ENCODE measurements around the gene TTLL6.

DNA sequence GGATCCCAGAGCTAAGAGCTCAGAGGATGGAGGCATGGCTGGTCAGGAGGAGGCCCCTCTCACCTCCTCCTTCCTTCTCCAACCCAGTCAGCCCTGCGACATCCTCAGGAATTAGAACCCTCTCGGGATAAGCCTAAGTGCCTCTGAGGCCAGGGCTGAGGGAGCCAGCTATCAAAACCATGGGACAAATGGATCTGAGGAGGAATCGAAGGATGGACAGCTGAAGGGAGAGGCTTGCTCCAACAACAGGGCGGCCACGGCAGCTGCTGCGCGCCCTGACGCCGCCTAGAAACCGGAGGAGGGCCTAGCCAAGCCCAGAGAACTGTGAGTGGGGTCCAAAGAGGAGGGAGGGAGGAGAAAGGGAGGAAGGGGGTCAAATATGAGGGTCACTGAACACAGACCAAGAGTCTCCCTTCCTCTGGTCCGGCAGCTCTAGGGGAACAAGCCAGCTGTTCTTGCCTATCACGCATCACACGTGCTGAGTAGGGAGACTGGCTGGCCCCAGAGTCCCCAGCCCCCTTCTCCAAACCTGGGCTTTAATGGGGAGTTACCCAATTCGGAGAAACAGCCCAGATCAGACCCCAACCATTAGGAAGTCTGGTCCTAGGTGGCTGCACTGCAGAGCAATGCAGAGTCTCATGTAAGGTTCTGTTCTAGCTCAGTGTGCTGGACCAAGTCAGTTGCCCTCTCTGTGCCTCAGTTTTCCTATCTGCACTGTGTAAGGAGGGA lies 82.5 kb downstream of the TTLL6 start:
- TF ChIP-seq, protein P1, sequence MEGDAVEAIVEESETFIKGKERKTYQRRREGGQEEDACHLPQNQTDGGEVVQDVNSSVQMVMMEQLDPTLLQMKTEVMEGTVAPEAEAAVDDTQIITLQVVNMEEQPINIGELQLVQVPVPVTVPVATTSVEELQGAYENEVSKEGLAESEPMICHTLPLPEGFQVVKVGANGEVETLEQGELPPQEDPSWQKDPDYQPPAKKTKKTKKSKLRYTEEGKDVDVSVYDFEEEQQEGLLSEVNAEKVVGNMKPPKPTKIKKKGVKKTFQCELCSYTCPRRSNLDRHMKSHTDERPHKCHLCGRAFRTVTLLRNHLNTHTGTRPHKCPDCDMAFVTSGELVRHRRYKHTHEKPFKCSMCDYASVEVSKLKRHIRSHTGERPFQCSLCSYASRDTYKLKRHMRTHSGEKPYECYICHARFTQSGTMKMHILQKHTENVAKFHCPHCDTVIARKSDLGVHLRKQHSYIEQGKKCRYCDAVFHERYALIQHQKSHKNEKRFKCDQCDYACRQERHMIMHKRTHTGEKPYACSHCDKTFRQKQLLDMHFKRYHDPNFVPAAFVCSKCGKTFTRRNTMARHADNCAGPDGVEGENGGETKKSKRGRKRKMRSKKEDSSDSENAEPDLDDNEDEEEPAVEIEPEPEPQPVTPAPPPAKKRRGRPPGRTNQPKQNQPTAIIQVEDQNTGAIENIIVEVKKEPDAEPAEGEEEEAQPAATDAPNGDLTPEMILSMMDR (IDR thresholded peaks at IDR 0.05): no peak
- TF ChIP-seq POLR2A (IDR thresholded peaks at IDR 0.05): no peak

Measured in testis (tissue), 2 donors.